Keratinocyte (primary cell): ENCODE results near the gene PPP1R17. TPM values are rescaled to one million over a fixed set of nuclear protein-coding genes. Genes with fewer than 3 reads are reported as not detected.

Experiments used
- DNase-seq: peaks from one replicate; pipeline ENCODE4 v3.0.0-alpha.2; 2011; ENCODE audit warnings: low read depth, missing footprints, low spot score
- FAIRE-seq: peaks from 2 replicates; lab custom pipeline; 2011; peaks lifted over from hg19 to GRCh38; lab: Jason Lieb, UNC
- H2AFZ ChIP-seq: 2 replicates; pipeline ENCODE4 v1.6.0; 2012; ENCODE audit warnings: low read length, control low read depth, inconsistent platforms; ENCODE audit not compliant: control insufficient read depth
- H3K27ac ChIP-seq: 2 replicates; pipeline ENCODE4 v1.5.1; 2011; ENCODE audit warnings: low read length; ENCODE audit not compliant: control insufficient read depth, insufficient read depth
- H3K27me3 ChIP-seq: 3 replicates; pipeline ENCODE4 v1.6.0; 2011; ENCODE audit warnings: low read length; ENCODE audit not compliant: control insufficient read depth, insufficient read depth; ENCODE audit errors: extremely low read depth
- H3K36me3 ChIP-seq, 2 experiments: 2 replicates in 1 of 2; 3 replicates in 1 of 2; pipeline ENCODE4 v1.5.1; 2011; ENCODE audit warnings: low read length in 2 of 2, mild to moderate bottlenecking in 1 of 2; ENCODE audit not compliant: control insufficient read depth in 2 of 2, insufficient read depth in 2 of 2; ENCODE audit errors: extremely low read depth in 1 of 2
- H3K4me1 ChIP-seq: 3 replicates; pipeline ENCODE4 v1.5.1; 2011; ENCODE audit warnings: low read length; ENCODE audit not compliant: control insufficient read depth, insufficient read depth; ENCODE audit errors: extremely low read depth
- H3K4me2 ChIP-seq: 3 replicates; pipeline ENCODE4 v1.6.0; 2011; ENCODE audit warnings: low read depth, low read length; ENCODE audit not compliant: control insufficient read depth, insufficient read depth; ENCODE audit errors: extremely low read depth
- H3K4me3 ChIP-seq, 3 experiments: fragments of 200-600 bp in 1 of 3; sonication (generic) in 1 of 3; 2 replicates in 2 of 3; 3 replicates in 1 of 3; pipeline ENCODE4 v1.5.1; 2011 to 2016; ENCODE audit warnings: low read length in 3 of 3, mild to moderate bottlenecking in 3 of 3, control low read depth in 2 of 3, inconsistent platforms in 1 of 3, low read depth in 1 of 3, mixed read lengths in 1 of 3, mixed run types in 1 of 3, moderate library complexity in 1 of 3; ENCODE audit not compliant: control insufficient read depth in 2 of 3, insufficient read depth in 2 of 3; ENCODE audit errors: extremely low read depth in 1 of 3
- H3K79me2 ChIP-seq: 2 replicates; pipeline ENCODE4 v1.6.0; 2012; ENCODE audit warnings: low read length; ENCODE audit not compliant: control insufficient read depth, insufficient read depth
- H3K9ac ChIP-seq: 3 replicates; pipeline ENCODE4 v1.6.0; 2011; ENCODE audit warnings: low read length; ENCODE audit not compliant: control insufficient read depth, insufficient read depth; ENCODE audit errors: extremely low read depth
- H3K9me1 ChIP-seq: 3 replicates; pipeline ENCODE4 v1.6.0; 2011; ENCODE audit warnings: low read length; ENCODE audit not compliant: control insufficient read depth, insufficient read depth; ENCODE audit errors: extremely low read depth
- H3K9me3 ChIP-seq: 2 replicates; pipeline ENCODE4 v1.5.1; 2012; ENCODE audit warnings: low read depth, low read length; ENCODE audit not compliant: control insufficient read depth
- H4K20me1 ChIP-seq: 3 replicates; pipeline ENCODE4 v1.6.0; 2011; ENCODE audit warnings: low read length; ENCODE audit not compliant: control insufficient read depth, insufficient read depth; ENCODE audit errors: extremely low read depth
- EZH2 ChIP-seq: IDR thresholded peaks from one replicate; pipeline ENCODE4 v1.6.1; 2012; ENCODE audit warnings: inconsistent platforms, mild to moderate bottlenecking, low read length, moderate library complexity
- dilution Hi-C: fragments of 300-500 bp; cut with MboI; formaldehyde crosslinking; loops from one replicate; pipeline ENCODE4 v1.7.0; 2020; ENCODE audit warnings: low sequenced_read_pairs; ENCODE audit not compliant: extremely low pct_ligation_motif_present
- polyA plus RNA-seq, 5 experiments: library from polyadenylated mRNA; depleted of rRNA in 3 of 5; stranded (reverse) in 3 of 5; stranded (forward) in 1 of 5; unstranded in 1 of 5; fragments of >200 nt; gene quantifications; 1 replicate in 1 of 5; 2 replicates in 3 of 5; 3 replicates in 1 of 5; pipeline versions ENCODE4 v1.2.1 to v1.2.3, GENCODE V29; 2011 to 2012; ENCODE audit warnings: missing spikeins in 2 of 5, low read depth in 1 of 5, low replicate concordance in 1 of 5
- TF ChIP-seq, protein P1 (sequence below), 3 experiments: IDR thresholded peaks in 1 of 3; conservative IDR thresholded peaks in 1 of 3; optimal IDR thresholded peaks in 1 of 3; 2 replicates in 2 of 3; 3 replicates in 1 of 3; pipeline versions ENCODE3 to v1.5.1; 2011; ENCODE audit warnings: low read length in 3 of 3, mild to moderate bottlenecking in 3 of 3, moderate library complexity in 2 of 3, control low read depth in 1 of 3, inconsistent platforms in 1 of 3; ENCODE audit not compliant: insufficient read depth in 2 of 3; ENCODE audit errors: extremely low read depth in 1 of 3

The PPP1R17 gene
- polyA plus RNA-seq, 1 donor (not counting 4 experiments of a cell fraction or from before 2014, with no cell fraction given) = not detected

DNA sequence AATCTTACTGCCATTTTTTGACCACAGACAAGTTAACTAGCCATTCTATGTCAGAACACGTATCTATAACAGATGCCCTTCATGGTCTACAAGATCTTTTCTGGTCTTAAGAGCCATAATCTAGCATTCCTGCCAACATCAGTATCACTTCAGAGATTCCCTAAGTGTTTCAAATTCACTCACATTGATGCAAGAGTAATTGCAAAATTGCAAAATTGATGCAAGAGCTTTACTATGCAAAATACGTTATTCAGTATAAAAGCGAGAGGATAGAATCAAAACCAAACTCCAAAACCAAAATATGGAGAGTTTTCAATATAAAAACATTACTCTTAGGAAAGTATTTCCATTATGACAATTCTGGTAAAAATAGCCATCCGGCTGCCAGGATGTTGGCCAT, 38.1 kb upstream of the PPP1R17 start:
- Histone ChIP-seq H3K4me1 (peaks cover 8% of the 10 kb centered on the region), H3K27ac (no peak overlapping the region), H4K20me1 (no peaks in the 10 kb centered on the region), H3K9me3 (no peaks in the 10 kb centered on the region), H3K79me2 (no peaks in the 10 kb centered on the region), H3K4me2 (no peak overlapping the region), H3K9me1 (no peaks in the 10 kb centered on the region), H2AFZ (no peak overlapping the region), H3K36me3 (no peaks in the 10 kb centered on the region), H3K27me3 (no peaks in the 10 kb centered on the region), H3K4me3 (no peak overlapping the region), H3K9ac (no peak overlapping the region)
- dilution Hi-C loops = no loop called here
- DNase-seq = no peak
- TF ChIP-seq, protein P1, sequence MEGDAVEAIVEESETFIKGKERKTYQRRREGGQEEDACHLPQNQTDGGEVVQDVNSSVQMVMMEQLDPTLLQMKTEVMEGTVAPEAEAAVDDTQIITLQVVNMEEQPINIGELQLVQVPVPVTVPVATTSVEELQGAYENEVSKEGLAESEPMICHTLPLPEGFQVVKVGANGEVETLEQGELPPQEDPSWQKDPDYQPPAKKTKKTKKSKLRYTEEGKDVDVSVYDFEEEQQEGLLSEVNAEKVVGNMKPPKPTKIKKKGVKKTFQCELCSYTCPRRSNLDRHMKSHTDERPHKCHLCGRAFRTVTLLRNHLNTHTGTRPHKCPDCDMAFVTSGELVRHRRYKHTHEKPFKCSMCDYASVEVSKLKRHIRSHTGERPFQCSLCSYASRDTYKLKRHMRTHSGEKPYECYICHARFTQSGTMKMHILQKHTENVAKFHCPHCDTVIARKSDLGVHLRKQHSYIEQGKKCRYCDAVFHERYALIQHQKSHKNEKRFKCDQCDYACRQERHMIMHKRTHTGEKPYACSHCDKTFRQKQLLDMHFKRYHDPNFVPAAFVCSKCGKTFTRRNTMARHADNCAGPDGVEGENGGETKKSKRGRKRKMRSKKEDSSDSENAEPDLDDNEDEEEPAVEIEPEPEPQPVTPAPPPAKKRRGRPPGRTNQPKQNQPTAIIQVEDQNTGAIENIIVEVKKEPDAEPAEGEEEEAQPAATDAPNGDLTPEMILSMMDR (optimal IDR thresholded peaks at IDR 0.05 in 1 of 3, IDR thresholded peaks at IDR 0.05 in 1 of 3, conservative IDR thresholded peaks at IDR 0.05 in 1 of 3; ENCODE audit: extremely low read depth in 1 of 3, insufficient read depth in 2 of 3, low read length in 3 of 3) = no peak
- no peak for TF ChIP-seq EZH2
- no peak for FAIRE-seq

DNA sequence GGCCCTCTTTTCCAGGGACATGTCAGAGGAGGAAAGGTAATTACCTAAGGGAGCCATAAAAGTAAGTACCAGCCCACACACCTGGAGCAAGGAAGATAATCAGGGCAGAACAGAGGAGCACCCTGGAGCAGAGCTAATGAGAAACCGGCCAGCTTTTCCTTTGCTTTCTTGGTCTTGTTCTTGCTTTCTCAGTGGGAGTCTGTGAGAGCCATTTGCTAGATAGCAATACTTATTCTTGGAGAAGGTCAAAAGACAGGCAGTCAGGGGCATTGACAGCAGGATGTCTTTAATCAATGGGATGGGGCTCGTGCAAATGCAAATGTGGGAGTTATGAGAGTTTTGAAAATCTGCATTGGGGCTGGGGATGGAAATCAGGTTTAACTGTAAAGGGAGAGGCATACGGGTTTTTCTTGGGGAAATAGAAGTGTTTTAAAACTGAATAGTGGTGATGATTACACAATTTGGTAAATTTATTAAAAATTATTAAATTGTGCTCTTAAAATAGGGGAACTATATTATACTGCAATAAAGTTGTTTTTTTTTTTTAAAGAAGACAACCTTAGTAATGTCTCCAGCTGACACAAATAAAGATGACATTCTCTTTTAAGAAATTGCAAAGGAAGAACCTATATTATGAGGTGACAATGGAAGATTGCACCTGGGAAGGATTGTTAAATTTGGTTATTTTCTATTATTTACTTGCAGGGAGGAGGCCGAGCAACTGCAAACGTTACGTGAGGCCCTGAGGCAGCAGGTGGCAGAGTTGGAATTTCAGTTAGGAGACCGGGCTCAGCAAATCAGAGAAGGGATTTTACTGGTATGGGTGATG, 35.6 kb upstream of the PPP1R17 start:
- H3K9ac ChIP-seq = no peak overlapping the region
- dilution Hi-C loops = no loop called here
- no peaks in the 10 kb centered on the region for H3K9me3 ChIP-seq
- H3K4me2 ChIP-seq = no peak overlapping the region
- no peaks in the 10 kb centered on the region for H3K9me1 ChIP-seq
- no peaks in the 10 kb centered on the region for H4K20me1 ChIP-seq
- TF ChIP-seq EZH2 = no peak
- TF ChIP-seq, protein P1 (optimal IDR thresholded peaks at IDR 0.05 in 1 of 3, IDR thresholded peaks at IDR 0.05 in 1 of 3, conservative IDR thresholded peaks at IDR 0.05 in 1 of 3; ENCODE audit: extremely low read depth in 1 of 3, insufficient read depth in 2 of 3, low read length in 3 of 3) = no peak
- no peak overlapping the region for H2AFZ ChIP-seq
- no peak for FAIRE-seq
- H3K36me3 ChIP-seq = no peaks in the 10 kb centered on the region
- H3K79me2 ChIP-seq = no peaks in the 10 kb centered on the region
- no peaks in the 10 kb centered on the region for H3K27me3 ChIP-seq
- no peak for DNase-seq
- H3K27ac ChIP-seq = no peak overlapping the region
- no peak overlapping the region for H3K4me3 ChIP-seq
- H3K4me1 ChIP-seq = peaks cover 8% of the 10 kb centered on the region
